Measurements from ENCODE around the gene ATP2A1.
"Not testable (repeated sequence)": the region's sequence is repeated elsewhere in the genome, so short reads cannot be mapped to it uniquely, and the experiment has no call there.

Gene ATP2A1

DNA sequence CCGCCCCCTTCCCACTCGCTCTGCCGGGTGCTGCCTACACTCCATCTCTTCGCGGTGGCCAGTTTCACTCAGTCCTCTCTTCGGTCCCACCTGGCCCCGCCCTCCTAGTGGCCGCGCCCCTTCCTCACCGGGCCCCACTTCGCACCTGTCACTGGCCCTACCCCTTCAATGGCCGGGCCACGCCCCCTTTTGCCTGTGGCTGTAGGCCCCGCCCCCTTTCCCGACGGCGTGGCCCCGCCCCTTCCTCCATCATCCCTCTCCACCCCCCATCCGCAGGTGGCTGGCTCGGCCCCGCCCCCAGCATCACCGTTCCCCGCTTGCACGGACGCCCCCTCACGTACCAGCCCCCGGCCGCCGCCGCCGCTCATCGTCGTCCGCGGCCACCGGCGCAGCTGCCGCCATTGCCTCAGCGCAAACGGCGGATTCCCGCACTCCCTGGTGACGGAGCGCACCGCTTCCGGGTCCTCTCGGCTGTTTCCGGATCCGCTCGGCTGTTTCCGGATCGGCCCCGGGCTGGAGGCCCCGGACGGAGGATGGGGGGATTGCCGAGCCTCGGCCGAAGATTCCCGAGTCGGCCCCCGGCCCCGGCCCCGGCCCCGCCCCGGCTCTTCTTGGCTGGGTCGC is 46.6 kb downstream of the ATP2A1 start, which contains the start of gene RABEP2:
Gene RABEP2, minus strand, starts transcription at position 477 of the 624 bp plus-strand sequence. Its CDS starts 75 bp downstream, at position 402.
- Histone ChIP-seq H3K79me1 (ENCODE audit: low read length) (peaks cover 14% of the 10 kb centered on the region), H2BK120ac (ENCODE audit: insufficient read depth, low read length, poor library complexity) (peak within 1 kb of the TSS; percentile 94), H2BK12ac (ENCODE audit: low read length) (peak within 1 kb of the TSS; percentile 37), H3K23ac (ENCODE audit: low read length) (no peak within 1 kb of the TSS), H3K27me3 (ENCODE audit: insufficient read depth, low read length) (no peaks in the 10 kb centered on the region), H3K18ac (ENCODE audit: low read length) (peak within 1 kb of the TSS; percentile 98), H3K4me1 (ENCODE audit: control insufficient read depth in 1 of 2, insufficient read depth in 2 of 2, low read length in 2 of 2) (peaks cover 4 to 10% of the 10 kb centered on the region in 2 experiments), H3K36me3 (ENCODE audit: control insufficient read depth in 1 of 2, insufficient read depth in 2 of 2, low read length in 2 of 2) (peaks cover 0 to 3% of the 10 kb centered on the region in 2 experiments), H3K4ac (ENCODE audit: low read depth, low read length) (peak within 1 kb of the TSS; percentile 86), H4K91ac (ENCODE audit: low read depth, low read length) (peak within 1 kb of the TSS; percentile 97), H3K4me3 (ENCODE audit: low read depth, low read length) (peak within 1 kb of the TSS; percentile 100), H4K12ac (ENCODE audit: low read depth, low read length) (peak within 1 kb of the TSS; percentile 99), H2AK5ac (ENCODE audit: low read length) (peak within 1 kb of the TSS; percentile 78), H3K4me2 (ENCODE audit: low read length) (peak within 1 kb of the TSS; percentile 91), H3K79me2 (ENCODE audit: control insufficient read depth, insufficient read depth, low read length, poor library complexity) (peaks cover 7% of the 10 kb centered on the region), H3K27ac (ENCODE audit: low read depth, low read length) (peak within 1 kb of the TSS; percentile 100), H2AFZ (ENCODE audit: insufficient read depth, low read length, poor library complexity) (peak within 1 kb of the TSS; percentile 100), H2BK5ac (ENCODE audit: low read depth, low read length, poor library complexity) (peak within 1 kb of the TSS; percentile 98), H3K9me3 (ENCODE audit: insufficient read depth, low read depth, low read length) (peaks cover 2% of the 10 kb centered on the region), H4K8ac (ENCODE audit: low read depth, low read length) (peak within 1 kb of the TSS; percentile 99), H3K14ac (ENCODE audit: low read length) (peak within 1 kb of the TSS; percentile 99), H3K9ac (ENCODE audit: low read length) (peak within 1 kb of the TSS; percentile 89)
- DNase-seq: peak; percentile 99
- WGBS (ENCODE audit: extremely low coverage, insufficient coverage, insufficient read length): no CpG with 5 or more reads among the region's 66 CpGs

GRCh38 chr16:28925386-28926228 is 47.3 kb downstream of the ATP2A1 start:
- Histone ChIP-seq H2BK5ac (ENCODE audit: low read depth, low read length, poor library complexity) (peak overlapping the region; percentile 98), H4K91ac (ENCODE audit: low read depth, low read length) (peak overlapping the region; percentile 97), H4K12ac (ENCODE audit: low read depth, low read length) (peak overlapping the region; percentile 99), H3K27ac (ENCODE audit: low read depth, low read length) (peak overlapping the region; percentile 100), H3K27me3 (ENCODE audit: insufficient read depth, low read length) (no peaks in the 10 kb centered on the region), H3K79me2 (ENCODE audit: control insufficient read depth, insufficient read depth, low read length, poor library complexity) (peaks cover 7% of the 10 kb centered on the region), H4K8ac (ENCODE audit: low read depth, low read length) (peak overlapping the region; percentile 99), H3K4me2 (ENCODE audit: low read length) (peak overlapping the region; percentile 84), H3K4me3 (ENCODE audit: low read depth, low read length) (peak overlapping the region; percentile 83), H3K18ac (ENCODE audit: low read length) (peak overlapping the region; percentile 98), H3K4me1 (ENCODE audit: control insufficient read depth in 1 of 2, insufficient read depth in 2 of 2, low read length in 2 of 2) (peaks cover 4 to 10% of the 10 kb centered on the region in 2 experiments), H2AK5ac (ENCODE audit: low read length) (peak overlapping the region; percentile 57), H2BK120ac (ENCODE audit: insufficient read depth, low read length, poor library complexity) (peak overlapping the region; percentile 94), H3K36me3 (ENCODE audit: control insufficient read depth in 1 of 2, insufficient read depth in 2 of 2, low read length in 2 of 2) (peaks cover 0 to 3% of the 10 kb centered on the region in 2 experiments), H3K4ac (ENCODE audit: low read depth, low read length) (peak overlapping the region; percentile 86), H3K14ac (ENCODE audit: low read length) (peak overlapping the region; percentile 99), H2BK12ac (ENCODE audit: low read length) (no peak overlapping the region), H3K79me1 (ENCODE audit: low read length) (peaks cover 14% of the 10 kb centered on the region), H3K23ac (ENCODE audit: low read length) (no peak overlapping the region), H2AFZ (ENCODE audit: insufficient read depth, low read length, poor library complexity) (peak overlapping the region; percentile 93), H3K9me3 (ENCODE audit: insufficient read depth, low read depth, low read length) (peaks cover 2% of the 10 kb centered on the region), H3K9ac (ENCODE audit: low read length) (peak overlapping the region; percentile 89)
- DNase-seq: peak in 1 of 2 donors; percentile 70
- WGBS (ENCODE audit: extremely low coverage, insufficient coverage, insufficient read length): no CpG with 5 or more reads among the region's 48 CpGs

GRCh38 chr16:28926284-28926683 is 48.0 kb downstream of the ATP2A1 start:
- not testable (repeated sequence) for H3K9ac ChIP-seq (ENCODE audit: low read length); H4K12ac ChIP-seq (ENCODE audit: low read depth, low read length); H3K4ac ChIP-seq (ENCODE audit: low read depth, low read length); H3K4me3 ChIP-seq (ENCODE audit: low read depth, low read length); H2BK5ac ChIP-seq (ENCODE audit: low read depth, low read length, poor library complexity); H3K23ac ChIP-seq (ENCODE audit: low read length); H3K27ac ChIP-seq (ENCODE audit: low read depth, low read length); H2AFZ ChIP-seq (ENCODE audit: insufficient read depth, low read length, poor library complexity); H3K36me3 ChIP-seq (ENCODE audit: control insufficient read depth in 1 of 2, insufficient read depth in 2 of 2, low read length in 2 of 2); H4K8ac ChIP-seq (ENCODE audit: low read depth, low read length); H3K14ac ChIP-seq (ENCODE audit: low read length); H3K4me2 ChIP-seq (ENCODE audit: low read length); H2BK120ac ChIP-seq (ENCODE audit: insufficient read depth, low read length, poor library complexity); H3K79me2 ChIP-seq (ENCODE audit: control insufficient read depth, insufficient read depth, low read length, poor library complexity); DNase-seq; H3K4me1 ChIP-seq (ENCODE audit: control insufficient read depth in 1 of 2, insufficient read depth in 2 of 2, low read length in 2 of 2); H3K27me3 ChIP-seq (ENCODE audit: insufficient read depth, low read length); H4K91ac ChIP-seq (ENCODE audit: low read depth, low read length); H2BK12ac ChIP-seq (ENCODE audit: low read length); H2AK5ac ChIP-seq (ENCODE audit: low read length); H3K18ac ChIP-seq (ENCODE audit: low read length); H3K9me3 ChIP-seq (ENCODE audit: insufficient read depth, low read depth, low read length)
- peaks cover 14% of the 10 kb centered on the region for H3K79me1 ChIP-seq (ENCODE audit: low read length)
- WGBS (ENCODE audit: extremely low coverage, insufficient coverage, insufficient read length): no CpG with 5 or more reads among the region's 2 CpGs

DNA sequence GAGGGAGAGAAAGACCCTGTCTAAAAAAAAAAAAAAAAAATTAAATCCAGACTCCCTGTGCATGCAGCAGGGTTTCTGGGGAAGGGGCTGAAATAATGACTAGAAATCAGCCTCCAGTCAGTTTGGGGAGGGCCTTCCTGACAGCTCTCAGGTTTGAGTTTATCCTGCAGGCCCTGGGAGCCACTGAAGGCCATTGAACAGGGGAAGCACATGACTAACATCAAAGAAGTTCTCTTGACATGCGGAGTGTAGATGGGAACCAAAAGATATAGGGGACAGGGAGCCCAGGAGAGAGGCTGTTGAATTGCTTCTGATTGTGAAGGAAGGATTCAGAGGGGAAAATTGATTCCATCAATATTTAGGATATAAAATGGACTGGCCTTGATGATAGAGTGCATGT is 49.5 kb downstream of the ATP2A1 start:
- no peak overlapping the region for H2BK5ac ChIP-seq (ENCODE audit: low read depth, low read length, poor library complexity)
- peaks cover 7% of the 10 kb centered on the region for H3K79me2 ChIP-seq (ENCODE audit: control insufficient read depth, insufficient read depth, low read length, poor library complexity)
- H2BK120ac ChIP-seq (ENCODE audit: insufficient read depth, low read length, poor library complexity): no peak overlapping the region
- peaks cover 14% of the 10 kb centered on the region for H3K79me1 ChIP-seq (ENCODE audit: low read length)
- H3K4ac ChIP-seq (ENCODE audit: low read depth, low read length): no peak overlapping the region
- peaks cover 2% of the 10 kb centered on the region for H3K9me3 ChIP-seq (ENCODE audit: insufficient read depth, low read depth, low read length)
- no peak overlapping the region for H3K4me2 ChIP-seq (ENCODE audit: low read length)
- DNase-seq: no peak
- no peak overlapping the region for H3K27ac ChIP-seq (ENCODE audit: low read depth, low read length)
- WGBS (ENCODE audit: extremely low coverage, insufficient coverage, insufficient read length): no CpG with 5 or more reads among the region's 1 CpG
- no peak overlapping the region for H2BK12ac ChIP-seq (ENCODE audit: low read length)
- no peak overlapping the region for H2AFZ ChIP-seq (ENCODE audit: insufficient read depth, low read length, poor library complexity)
- no peak overlapping the region for H3K14ac ChIP-seq (ENCODE audit: low read length)
- H3K27me3 ChIP-seq (ENCODE audit: insufficient read depth, low read length): no peaks in the 10 kb centered on the region
- peaks cover 4 to 10% of the 10 kb centered on the region in 2 experiments for H3K4me1 ChIP-seq (ENCODE audit: control insufficient read depth in 1 of 2, insufficient read depth in 2 of 2, low read length in 2 of 2)
- H3K9ac ChIP-seq (ENCODE audit: low read length): no peak overlapping the region
- H3K18ac ChIP-seq (ENCODE audit: low read length): no peak overlapping the region
- no peak overlapping the region for H3K23ac ChIP-seq (ENCODE audit: low read length)
- H4K12ac ChIP-seq (ENCODE audit: low read depth, low read length): no peak overlapping the region
- H4K91ac ChIP-seq (ENCODE audit: low read depth, low read length): no peak overlapping the region
- H2AK5ac ChIP-seq (ENCODE audit: low read length): no peak overlapping the region
- no peak overlapping the region for H4K8ac ChIP-seq (ENCODE audit: low read depth, low read length)
- no peak overlapping the region for H3K4me3 ChIP-seq (ENCODE audit: low read depth, low read length)
- no peaks in the 10 kb centered on the region for H3K36me3 ChIP-seq (ENCODE audit: control insufficient read depth in 1 of 2, insufficient read depth in 2 of 2, low read length in 2 of 2)

Data from trophoblast cell (in vitro differentiated cells and primary cell).